HUES6 (cell line): Measurements from ENCODE around the gene UGT1A9.
"Not testable (repeated sequence)": the region's sequence is repeated elsewhere in the genome, so short reads cannot be mapped to it uniquely, and the experiment has no call there.

ENCODE experiments used
- H3K27ac ChIP-seq: 2 replicates; pipeline ENCODE4 v1.7.0; 2013; ENCODE audit warnings: low read depth, mild to moderate bottlenecking, low read length, inconsistent platforms
- H3K27me3 ChIP-seq: 2 replicates; pipeline ENCODE4 v1.6.1; 2013; ENCODE audit warnings: low read length; ENCODE audit not compliant: control insufficient read depth, insufficient read depth
- H3K36me3 ChIP-seq: 2 replicates; pipeline ENCODE4 v1.6.1; 2013; ENCODE audit warnings: low read length; ENCODE audit not compliant: control insufficient read depth, insufficient read depth
- H3K4me1 ChIP-seq: 2 replicates; pipeline ENCODE4 v1.6.1; 2013; ENCODE audit warnings: low read length; ENCODE audit not compliant: control insufficient read depth, insufficient read depth
- H3K4me3 ChIP-seq: 2 replicates; pipeline ENCODE4 v1.5.1; 2013; ENCODE audit warnings: low read depth, low read length
- H3K9ac ChIP-seq: one replicate; pipeline ENCODE4 v1.6.1; 2013; ENCODE audit warnings: mild to moderate bottlenecking, low read length
- H3K9me3 ChIP-seq: 2 replicates; pipeline ENCODE4 v1.6.1; 2013; ENCODE audit warnings: low read depth, low read length; ENCODE audit not compliant: control insufficient read depth, insufficient read depth

Gene UGT1A9

DNA sequence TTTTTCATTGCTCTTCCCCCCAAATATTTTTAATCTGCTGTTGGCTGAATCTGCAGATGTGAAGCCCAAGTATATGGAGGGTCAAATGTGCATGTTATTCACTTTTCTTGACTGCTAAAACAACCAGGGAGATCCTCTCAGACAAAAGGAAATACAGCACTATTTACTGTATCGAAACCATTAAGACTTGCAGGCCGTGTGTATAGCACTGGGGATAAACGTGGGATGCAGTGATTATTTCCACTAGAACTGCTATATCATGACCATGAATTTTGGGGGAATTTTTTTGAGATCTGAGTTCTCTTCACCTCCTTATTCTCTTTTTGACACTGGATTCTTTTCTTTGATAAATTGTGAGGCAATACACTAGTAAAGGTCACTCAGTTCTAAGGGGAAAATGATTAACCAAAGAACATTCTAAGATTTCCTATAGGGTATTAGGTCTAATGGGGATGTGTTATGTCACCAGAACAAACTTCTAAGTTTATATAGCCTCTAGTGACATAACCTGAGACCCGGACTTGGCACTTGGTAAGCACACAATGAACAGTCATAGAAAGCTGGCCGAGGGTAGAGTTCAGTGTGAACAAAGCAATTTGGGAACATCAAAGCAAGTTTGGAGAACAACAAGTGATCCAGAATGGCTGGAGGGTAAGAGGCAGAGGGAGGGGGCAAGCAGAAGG, 73.5 kb downstream of the UGT1A9 start:
- Histone ChIP-seq H3K4me3 (no peak overlapping the region), H3K9me3 (peaks cover 10% of the 10 kb centered on the region; the same call in 1 of the 2 replicates), H3K27me3 (no peaks in the 10 kb centered on the region), H3K36me3 (no peaks in the 10 kb centered on the region), H3K27ac (no peak overlapping the region), H3K4me1 (no peaks in the 10 kb centered on the region), H3K9ac (no peak overlapping the region)

DNA sequence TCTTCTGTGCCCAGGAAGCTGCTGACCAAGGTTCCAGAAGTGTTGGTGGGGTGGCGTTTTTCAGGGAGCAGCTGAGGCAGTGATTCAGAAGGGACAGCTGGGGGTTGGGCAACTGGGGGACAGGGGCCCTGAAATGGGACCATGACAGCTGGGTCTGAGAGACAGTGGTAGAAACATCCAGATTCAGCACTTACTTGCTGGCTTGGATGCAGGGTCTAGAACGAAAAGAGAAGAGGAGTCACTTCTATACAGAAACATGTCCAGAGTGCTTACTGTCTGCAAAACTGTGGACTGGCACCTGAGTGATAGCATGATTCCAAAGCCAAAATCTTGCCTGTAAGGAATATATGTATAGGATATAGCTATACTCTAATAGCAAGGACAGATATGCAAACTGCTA, 74.1 kb downstream of the UGT1A9 start:
- not testable (repeated sequence) for H3K27me3 ChIP-seq, H3K4me3 ChIP-seq, H3K27ac ChIP-seq, H3K36me3 ChIP-seq, H3K9ac ChIP-seq, H3K4me1 ChIP-seq
- H3K9me3 ChIP-seq = peaks cover 15% of the 10 kb centered on the region

GRCh38 chr2:233746475-233747282, 75.0 kb downstream of the UGT1A9 start:
- H3K9ac ChIP-seq = no peak overlapping the region

DNA sequence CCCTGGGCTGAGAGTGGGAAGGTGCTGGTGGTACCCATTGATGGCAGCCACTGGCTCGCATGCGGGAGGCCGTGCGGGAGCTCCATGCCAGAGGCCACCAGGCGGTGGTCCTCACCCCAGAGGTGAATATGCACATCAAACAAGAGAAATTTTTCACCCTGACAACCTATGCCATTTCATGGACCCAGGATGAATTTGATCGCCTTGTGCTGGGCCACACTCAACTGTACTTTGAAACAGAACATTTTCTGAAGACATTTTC, 75.5 kb downstream of the UGT1A9 start:
- Histone ChIP-seq H3K27ac (no peak overlapping the region), H3K4me3 (no peak overlapping the region), H3K9me3 (peaks cover 28% of the 10 kb centered on the region), H3K9ac (no peak overlapping the region), H3K27me3 (no peaks in the 10 kb centered on the region), H3K36me3 (no peaks in the 10 kb centered on the region), H3K4me1 (no peaks in the 10 kb centered on the region)

More at GRCh38 chr2:233746475-233747282, 75.0 kb downstream of the UGT1A9 start:
- H3K27ac ChIP-seq = no peak overlapping the region
- peaks cover 23% of the 10 kb centered on the region for H3K9me3 ChIP-seq
- H3K36me3 ChIP-seq = no peaks in the 10 kb centered on the region
- no peaks in the 10 kb centered on the region for H3K4me1 ChIP-seq
- no peak overlapping the region for H3K4me3 ChIP-seq
- no peaks in the 10 kb centered on the region for H3K27me3 ChIP-seq

DNA sequence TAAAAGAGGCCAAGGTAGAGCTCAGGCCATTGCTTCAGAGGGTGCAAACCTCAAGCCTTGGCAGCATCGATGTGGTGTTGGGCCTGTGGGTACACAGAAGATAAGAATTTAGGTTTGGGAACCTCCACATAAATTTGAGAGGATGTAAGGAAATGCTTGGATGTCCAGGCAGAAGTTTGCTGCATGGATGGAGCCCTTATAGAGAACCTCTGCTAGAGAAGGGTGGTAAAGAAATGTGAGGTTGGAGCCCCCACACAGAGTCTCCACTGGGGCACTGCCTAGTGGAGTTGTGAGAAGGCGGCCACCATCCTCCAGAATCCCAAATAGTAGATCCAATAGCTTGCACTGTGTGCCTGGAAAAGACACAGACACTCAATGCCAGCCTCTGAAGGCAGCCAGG, 79.0 kb downstream of the UGT1A9 start:
- H3K27ac ChIP-seq, H3K4me1 ChIP-seq, H3K9ac ChIP-seq, H3K4me3 ChIP-seq, H3K27me3 ChIP-seq, H3K36me3 ChIP-seq: not testable (repeated sequence)
- H3K9me3 ChIP-seq = peaks cover 30% of the 10 kb centered on the region

GRCh38 chr2:233751212-233752009, 79.7 kb downstream of the UGT1A9 start:
- not testable (repeated sequence) for H3K27me3 ChIP-seq, H3K27ac ChIP-seq, H3K4me1 ChIP-seq, H3K4me3 ChIP-seq, H3K9ac ChIP-seq, H3K36me3 ChIP-seq
- peaks cover 30% of the 10 kb centered on the region for H3K9me3 ChIP-seq

- Histone ChIP-seq H3K27me3 (no peaks in the 10 kb centered on the region), H3K4me3 (no peak overlapping the region), H3K4me1 (no peaks in the 10 kb centered on the region), H3K27ac (no peak overlapping the region), H3K36me3 (no peaks in the 10 kb centered on the region), H3K9ac (no peak overlapping the region), H3K9me3 (peaks cover 24% of the 10 kb centered on the region)
These were observed 83.3 kb downstream of the UGT1A9 start for GRCh38 chr2:233754872-233755611.

GRCh38 chr2:233756429-233757081, 84.9 kb downstream of the UGT1A9 start:
- Histone ChIP-seq H3K9me3 (peaks cover 12% of the 10 kb centered on the region), H3K9ac (no peak overlapping the region), H3K27ac (no peak overlapping the region), H3K4me3 (no peak overlapping the region), H3K4me1 (no peaks in the 10 kb centered on the region), H3K27me3 (no peaks in the 10 kb centered on the region), H3K36me3 (no peaks in the 10 kb centered on the region)

DNA sequence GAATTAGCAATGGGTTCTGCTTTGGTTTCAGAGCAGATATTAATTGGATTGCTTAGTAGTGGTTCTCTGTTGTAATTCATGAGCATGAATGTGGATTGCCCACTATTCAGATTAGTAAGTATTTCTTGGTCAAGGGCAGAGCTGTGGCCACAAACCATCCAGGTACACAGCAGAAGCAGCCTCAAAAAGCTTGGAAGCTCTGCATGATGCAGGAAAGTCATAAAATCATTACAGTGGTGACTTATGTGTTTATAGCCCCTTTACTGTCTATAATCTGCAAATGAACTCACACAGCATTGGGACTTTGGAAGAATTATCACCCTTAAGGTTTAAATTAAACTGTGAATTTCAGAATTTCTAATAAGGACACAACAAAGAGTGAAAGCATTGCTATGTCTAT, 86.4 kb downstream of the UGT1A9 start:
- H3K4me3 ChIP-seq = no peak overlapping the region
- H3K4me1 ChIP-seq = no peaks in the 10 kb centered on the region
- H3K9me3 ChIP-seq = peaks cover 6% of the 10 kb centered on the region; the same call in 1 of the 2 replicates
- no peak overlapping the region for H3K9ac ChIP-seq
- H3K27ac ChIP-seq = no peak overlapping the region
- H3K27me3 ChIP-seq = no peaks in the 10 kb centered on the region
- no peaks in the 10 kb centered on the region for H3K36me3 ChIP-seq

DNA sequence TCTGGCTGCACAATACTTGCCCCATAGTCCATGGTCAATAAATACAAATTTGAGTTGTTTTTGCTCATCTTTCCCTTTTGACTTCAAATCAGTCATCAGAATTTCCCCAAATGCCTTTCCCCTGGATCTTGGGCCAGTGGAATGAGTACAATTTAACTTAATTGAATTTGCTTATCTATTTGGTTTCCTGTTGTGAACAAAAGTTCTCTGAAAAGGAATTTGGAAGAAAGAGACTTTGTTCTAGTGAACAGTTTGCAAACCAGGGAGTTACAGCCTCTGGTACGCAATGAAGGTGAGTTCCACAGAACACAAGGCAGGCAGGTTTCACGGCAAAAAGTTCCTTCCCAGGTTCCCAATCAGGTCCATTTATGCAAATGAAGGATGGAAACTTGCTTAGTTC, 87.2 kb downstream of the UGT1A9 start:
- Histone ChIP-seq H3K27ac (no peak overlapping the region), H3K4me3 (no peak overlapping the region), H3K36me3 (no peaks in the 10 kb centered on the region), H3K9ac (no peak overlapping the region), H3K27me3 (no peaks in the 10 kb centered on the region), H3K9me3 (peaks cover 4% of the 10 kb centered on the region; the same call in 1 of the 2 replicates), H3K4me1 (no peaks in the 10 kb centered on the region)
